NB4 (cell line): ENCODE data around the gene EIF4A2.

Experiments used
- DNase-seq: peaks from one replicate; pipeline ENCODE4 v3.0.0; 2010; ENCODE audit warnings: low read depth
- H3K4me3 ChIP-seq: one replicate; pipeline ENCODE4 v1.5.1; 2011; ENCODE audit warnings: mild to moderate bottlenecking, low read depth, low read length, moderate library complexity
- CTCF ChIP-seq: IDR thresholded peaks from one replicate; pipeline ENCODE4 v1.5.1; 2012; ENCODE audit warnings: low read depth, low read length
- MAX ChIP-seq: IDR thresholded peaks from 2 replicates; pipeline ENCODE4 v1.6.1; 2011; ENCODE audit warnings: low read depth, low read length
- MYC ChIP-seq: IDR thresholded peaks from 2 replicates; pipeline ENCODE4 v1.6.1; 2011; ENCODE audit warnings: low read depth, low read length
- POLR2A ChIP-seq: IDR thresholded peaks from 2 replicates; pipeline ENCODE4 v1.6.1; 2011; ENCODE audit warnings: mild to moderate bottlenecking; ENCODE audit not compliant: insufficient read length; ENCODE audit errors: extremely low read depth

Gene EIF4A2

GRCh38 chr3:186783058-186783730 is at the start of gene EIF4A2:
EIF4A2 (plus strand) TSS chr3:186783577; CDS start chr3:186783611, 34 bp downstream.
- peak within 1 kb of the TSS; percentile 99 for H3K4me3 ChIP-seq
- TF ChIP-seq MYC: peak; percentile 18; the same call in 1 of the 2 replicates
- TF ChIP-seq POLR2A: peak; percentile 97
- TF ChIP-seq MAX: no peak
- peak; percentile 91 for DNase-seq

GRCh38 chr3:186742618-186743380 is 40.6 kb upstream of the EIF4A2 start:
- DNase-seq: no peak
- no peak overlapping the region for H3K4me3 ChIP-seq
- TF ChIP-seq POLR2A: no peak
- TF ChIP-seq MYC: no peak
- no peak for TF ChIP-seq MAX
- no peak for TF ChIP-seq CTCF

- no peak for DNase-seq
- no peak overlapping the region for H3K4me3 ChIP-seq
- no peak for TF ChIP-seq MAX
- no peak for TF ChIP-seq MYC
- TF ChIP-seq CTCF: no peak
- TF ChIP-seq POLR2A: no peak
These were observed 39.7 kb upstream of the EIF4A2 start for GRCh38 chr3:186743666-186744065.

GRCh38 chr3:186746008-186746407 is 37.4 kb upstream of the EIF4A2 start:
- DNase-seq: peak; percentile 71
- no peak for TF ChIP-seq MYC
- TF ChIP-seq MAX: peak; percentile 12; the same call in 1 of the 2 replicates
- no peak overlapping the region for H3K4me3 ChIP-seq

GRCh38 chr3:186750316-186750715 is 33.1 kb upstream of the EIF4A2 start:
- TF ChIP-seq CTCF (no peak), MYC (no peak), MAX (no peak), POLR2A (no peak)
- no peak overlapping the region for H3K4me3 ChIP-seq
- no peak for DNase-seq

- DNase-seq: no peak
- no peak for TF ChIP-seq POLR2A
- no peak for TF ChIP-seq MAX
- TF ChIP-seq MYC: no peak
- TF ChIP-seq CTCF: no peak
- no peak overlapping the region for H3K4me3 ChIP-seq
These were observed 31.9 kb upstream of the EIF4A2 start for GRCh38 chr3:186751480-186751879.
